Adrenal gland (tissue), 5 donors: ENCODE measurements around the gene NHERF1.

Experiments
- POLR2A ChIP-seq, 2 donors: fragments of 450-650 bp; IDR thresholded peaks; one replicate each; pipeline ENCODE4 v1.6.1; 2017; ENCODE audit warnings: antibody characterized with exemption in 2 of 2, mild to moderate bottlenecking in 2 of 2, moderate library complexity in 1 of 2
- TF ChIP-seq, protein P1 (sequence below), 6 experiments: fragments of 450-650 bp in 4 of 6; fragments of 200-600 bp in 2 of 6; sonication (generic) in 1 of 6; IDR thresholded peaks; 1 replicate in 5 of 6; 2 replicates in 1 of 6; pipeline versions ENCODE4 v1.5.1 to v1.8.0; 2016 to 2021; ENCODE audit warnings: antibody characterized with exemption in 6 of 6, mild to moderate bottlenecking in 2 of 6, moderate library complexity in 1 of 6
- donor health status: DM: no; HTN: no; CAD: no.

DNA sequence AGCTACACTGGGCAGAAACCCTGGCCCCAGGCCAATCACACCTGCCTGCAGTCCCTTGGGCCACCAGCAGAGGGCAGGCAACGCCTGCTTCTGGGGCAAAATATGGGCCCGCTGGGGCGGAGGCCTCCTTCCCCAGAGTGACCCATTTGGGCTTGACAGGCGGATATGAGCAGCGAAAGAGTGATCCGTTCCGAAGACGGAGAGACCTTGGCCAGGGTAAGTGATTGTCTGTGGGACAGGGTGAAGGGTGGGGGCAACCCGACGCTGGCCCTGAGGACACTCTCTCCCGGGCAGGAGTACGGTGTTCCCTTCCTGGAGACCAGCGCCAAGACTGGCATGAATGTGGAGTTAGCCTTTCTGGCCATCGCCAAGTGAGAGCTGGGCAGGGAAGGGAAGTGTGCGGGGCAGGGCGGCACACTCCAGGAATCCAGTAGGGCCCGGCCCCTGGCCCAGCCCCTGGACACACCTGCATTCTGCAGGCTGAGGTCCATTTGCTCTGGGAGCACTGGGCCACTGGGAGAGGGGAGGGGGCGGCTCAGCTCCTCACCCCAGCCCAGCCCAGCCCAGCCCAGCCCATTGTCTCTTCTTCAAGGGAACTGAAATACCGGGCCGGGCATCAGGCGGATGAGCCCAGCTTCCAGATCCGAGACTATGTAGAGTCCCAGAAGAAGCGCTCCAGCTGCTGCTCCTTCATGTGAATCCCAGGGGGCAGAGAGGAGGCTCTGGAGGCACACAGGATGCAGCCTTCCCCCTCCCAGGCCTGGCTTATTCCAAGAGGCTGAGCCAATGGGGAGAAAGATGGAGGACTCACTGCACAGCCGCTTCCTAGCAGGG lies 3.5 kb upstream of the NHERF1 start:
- TF ChIP-seq, protein P1, sequence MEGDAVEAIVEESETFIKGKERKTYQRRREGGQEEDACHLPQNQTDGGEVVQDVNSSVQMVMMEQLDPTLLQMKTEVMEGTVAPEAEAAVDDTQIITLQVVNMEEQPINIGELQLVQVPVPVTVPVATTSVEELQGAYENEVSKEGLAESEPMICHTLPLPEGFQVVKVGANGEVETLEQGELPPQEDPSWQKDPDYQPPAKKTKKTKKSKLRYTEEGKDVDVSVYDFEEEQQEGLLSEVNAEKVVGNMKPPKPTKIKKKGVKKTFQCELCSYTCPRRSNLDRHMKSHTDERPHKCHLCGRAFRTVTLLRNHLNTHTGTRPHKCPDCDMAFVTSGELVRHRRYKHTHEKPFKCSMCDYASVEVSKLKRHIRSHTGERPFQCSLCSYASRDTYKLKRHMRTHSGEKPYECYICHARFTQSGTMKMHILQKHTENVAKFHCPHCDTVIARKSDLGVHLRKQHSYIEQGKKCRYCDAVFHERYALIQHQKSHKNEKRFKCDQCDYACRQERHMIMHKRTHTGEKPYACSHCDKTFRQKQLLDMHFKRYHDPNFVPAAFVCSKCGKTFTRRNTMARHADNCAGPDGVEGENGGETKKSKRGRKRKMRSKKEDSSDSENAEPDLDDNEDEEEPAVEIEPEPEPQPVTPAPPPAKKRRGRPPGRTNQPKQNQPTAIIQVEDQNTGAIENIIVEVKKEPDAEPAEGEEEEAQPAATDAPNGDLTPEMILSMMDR (IDR thresholded peaks at IDR 0.05) = peak; percentile 99 to 100 (median 100)
- TF ChIP-seq POLR2A (IDR thresholded peaks at IDR 0.05) = no peak
